Calu3 (cell line): ENCODE measurements around the gene CD46. TPM values are rescaled to one million over a fixed set of nuclear protein-coding genes. Genes with fewer than 3 reads are reported as not detected.

ENCODE experiments used
- BruUV-seq: library from RNA; stranded (reverse); fragments of 400-500 nt; replicated peaks from 2 replicates; lab custom pipeline; 2021; lab: Mats Ljungman, UMichigan
- CTCF ChIA-PET: fragments of 300-600 bp; sonication (Branson Sonifier 250); formaldehyde crosslinking; loops from one replicate; lab custom pipeline; 2022; ENCODE audit warnings: antibody characterized with exemption; lab: Charles Lee
- DNase-seq: peaks from one replicate; pipeline ENCODE4 v3.0.0; 2022
- H3K27ac Mint-ChIP-seq: one replicate; pipeline ENCODE4 v1.8.0; 2022; ENCODE audit warnings: mixed read lengths; ENCODE audit not compliant: unreplicated experiment
- H3K27me3 Mint-ChIP-seq: one replicate; pipeline ENCODE4 v1.8.0; 2022; ENCODE audit warnings: mixed read lengths; ENCODE audit not compliant: unreplicated experiment
- H3K36me3 Mint-ChIP-seq: one replicate; pipeline ENCODE4 v1.8.0; 2022; ENCODE audit warnings: mild to moderate bottlenecking, moderate library complexity, mixed read lengths; ENCODE audit not compliant: insufficient read depth, unreplicated experiment
- H3K4me1 Mint-ChIP-seq: one replicate; pipeline ENCODE4 v1.8.0; 2022; ENCODE audit warnings: mild to moderate bottlenecking, low read depth, mixed read lengths; ENCODE audit not compliant: unreplicated experiment
- H3K4me3 Mint-ChIP-seq: one replicate; pipeline ENCODE4 v1.8.0; 2022; ENCODE audit warnings: mild to moderate bottlenecking, low read depth, moderate library complexity, mixed read lengths; ENCODE audit not compliant: unreplicated experiment
- H3K9me3 Mint-ChIP-seq: one replicate; pipeline ENCODE4 v1.8.0; 2022; ENCODE audit warnings: low read depth, mixed read lengths; ENCODE audit not compliant: unreplicated experiment
- CTCF ChIP-seq: fragments of 200-600 bp; IDR thresholded peaks from one replicate; pipeline ENCODE4 v1.8.0; 2022; ENCODE audit warnings: antibody characterized with exemption; ENCODE audit not compliant: unreplicated experiment
- intact Hi-C: fragments of 100-400 bp; cut with micrococcal nuclease; formaldehyde crosslinking; loops from one replicate; pipeline ENCODE4 v1.10.0; 2022; ENCODE audit not compliant: unreplicated experiment
- total RNA-seq: library from RNA; stranded (reverse); gene quantifications from 2 replicates; pipeline ENCODE4 v1.2.3, GENCODE V29; 2022

Gene CD46
- total RNA-seq, 1 experiment from 2014 or later, result 635 TPM

DNA sequence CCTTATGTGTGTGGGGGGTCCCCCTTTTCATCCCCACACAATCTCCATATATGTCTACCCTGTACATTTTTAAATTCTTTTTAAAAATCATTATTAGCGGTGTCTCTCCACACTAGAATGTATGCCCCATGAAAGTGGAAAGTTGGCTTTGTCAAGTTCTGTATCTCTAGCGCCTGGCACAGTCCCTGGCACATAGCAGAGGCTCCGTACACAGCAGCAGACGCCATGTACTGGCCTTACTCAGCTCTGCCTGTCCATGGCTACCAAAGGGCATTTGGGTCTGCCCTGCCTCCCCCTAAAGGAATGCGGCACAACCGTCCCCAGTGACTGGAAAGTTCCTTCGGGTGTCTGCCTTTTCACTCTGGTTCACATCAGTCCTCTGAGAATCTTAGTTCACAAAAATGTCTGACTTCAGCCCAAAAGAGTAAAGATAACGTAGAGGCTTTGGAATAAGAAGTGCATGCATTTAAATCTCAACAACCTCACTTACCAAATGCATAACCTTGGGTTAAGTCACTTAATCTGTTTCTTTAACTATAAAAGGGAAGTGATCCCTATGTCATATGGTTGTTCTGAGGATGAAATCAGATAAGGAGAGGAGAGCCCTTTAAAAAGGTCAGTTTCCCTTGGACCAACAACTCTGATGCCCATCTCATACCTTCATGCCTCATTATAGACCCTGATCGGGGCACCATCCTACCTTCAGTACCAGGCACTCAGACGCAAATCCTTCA lies 61.1 kb downstream of the CD46 start:
- H3K36me3 Mint-ChIP-seq, result peaks cover 59% of the 10 kb centered on the region
- H3K4me3 Mint-ChIP-seq, result no peak overlapping the region
- no peak for TF ChIP-seq CTCF

DNA sequence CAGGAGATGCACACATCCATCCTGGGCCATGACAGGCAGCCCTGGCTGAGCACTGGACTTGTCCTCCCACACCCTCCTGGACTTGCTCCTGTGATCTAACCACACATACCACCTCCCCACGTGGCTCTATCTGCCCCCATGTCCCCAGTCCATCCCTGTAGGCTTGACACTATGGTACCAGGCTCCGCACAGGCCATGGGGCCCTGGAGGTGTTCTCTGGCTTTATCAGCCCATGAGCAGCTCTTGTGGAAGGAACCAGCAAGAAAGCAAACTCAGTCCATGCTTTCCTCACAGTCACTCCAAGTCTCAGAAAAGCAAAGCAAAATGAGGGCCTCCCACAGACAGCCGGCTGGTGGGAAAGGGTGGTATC lies 61.6 kb downstream of the CD46 start:
- Mint-ChIP-seq H3K27ac (no peak overlapping the region), H3K9me3 (no peaks in the 10 kb centered on the region), H3K36me3 (peaks cover 58% of the 10 kb centered on the region), H3K4me1 (no peaks in the 10 kb centered on the region), H3K4me3 (no peak overlapping the region), H3K27me3 (no peaks in the 10 kb centered on the region)
- BruUV-seq, result no TSS peak
- CTCF ChIA-PET, result no interaction called here
- no peak for TF ChIP-seq CTCF
- DNase-seq, result no peak
- intact Hi-C loops, result no loop called here

More for the DNA sequence above, 61.1 kb downstream of the CD46 start:
- BruUV-seq, result no TSS peak
- Mint-ChIP-seq H3K27me3 (no peaks in the 10 kb centered on the region), H3K4me1 (no peaks in the 10 kb centered on the region), H3K27ac (no peak overlapping the region), H3K9me3 (no peaks in the 10 kb centered on the region)
- DNase-seq, result no peak
- intact Hi-C loops, result no loop called here
- CTCF ChIA-PET, result interaction anchor here (1.1 to 1.5 kb wide), 2 partner anchors 9 to 56 kb away, joined by 4 to 8 read pairs; no protein-coding TSS in a partner anchor

DNA sequence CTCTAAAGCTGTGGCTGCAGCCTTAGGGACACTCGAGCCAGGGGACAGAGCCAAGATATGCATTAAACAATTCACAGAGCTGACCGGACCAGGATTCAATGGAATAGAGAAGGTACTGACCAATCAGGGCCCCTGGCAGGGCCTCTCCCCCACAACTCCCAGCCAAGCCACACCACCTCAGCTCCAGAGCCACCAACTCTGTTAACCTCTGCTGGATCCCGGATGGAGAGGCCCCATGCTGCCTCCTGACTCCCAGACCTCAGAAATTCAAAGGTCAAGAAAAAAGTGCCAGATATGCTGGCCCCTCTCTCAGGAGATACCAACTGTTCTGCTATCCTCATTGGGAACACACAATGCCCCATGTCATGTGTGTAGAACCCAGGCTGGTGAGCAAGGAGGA lies 62.1 kb downstream of the CD46 start:
- Mint-ChIP-seq H3K9me3 (no peaks in the 10 kb centered on the region), H3K4me1 (no peaks in the 10 kb centered on the region), H3K27me3 (no peaks in the 10 kb centered on the region), H3K4me3 (no peak overlapping the region), H3K36me3 (peaks cover 57% of the 10 kb centered on the region), H3K27ac (no peak overlapping the region)
- DNase-seq, result no peak
- intact Hi-C loops, result no loop called here
- TF ChIP-seq CTCF, result no peak
- BruUV-seq, result no TSS peak
- CTCF ChIA-PET, result no interaction called here

- no peak overlapping the region for H3K4me3 Mint-ChIP-seq
- no TSS peak for BruUV-seq
- H3K4me1 Mint-ChIP-seq, result no peaks in the 10 kb centered on the region
- CTCF ChIA-PET, result no interaction called here
- H3K9me3 Mint-ChIP-seq, result no peaks in the 10 kb centered on the region
- no peak for TF ChIP-seq CTCF
- no peak overlapping the region for H3K27ac Mint-ChIP-seq
- peaks cover 52% of the 10 kb centered on the region for H3K36me3 Mint-ChIP-seq
- no peak for DNase-seq
- intact Hi-C loops, result no loop called here
- H3K27me3 Mint-ChIP-seq, result no peaks in the 10 kb centered on the region
Measured at GRCh38 chr1:207814469-207814868, 62.6 kb downstream of the CD46 start.
